Measurements from ENCODE around the gene CNGB1. TPM values are rescaled to one million over a fixed set of nuclear protein-coding genes. Genes with fewer than 3 reads are reported as not detected.

Gene CNGB1
- polyA plus RNA-seq, 1 donor from 2014 or later: 20.7 TPM

- H2AFZ ChIP-seq (ENCODE audit: low read depth, low read length): no peak overlapping the region
Observed at GRCh38 chr16:58018803-58019202, 47.9 kb upstream of the CNGB1 start.

GRCh38 chr16:58016840-58017446 lies 46.0 kb upstream of the CNGB1 start:
- Histone ChIP-seq H2AFZ (ENCODE audit: low read depth, low read length) (no peak overlapping the region), H3K9ac (ENCODE audit: low read length) (no peak overlapping the region), H3K27me3 (ENCODE audit: insufficient read depth, low read depth, low read length) (no peaks in the 10 kb centered on the region), H4K20me1 (ENCODE audit: insufficient read depth) (no peaks in the 10 kb centered on the region), H3K9me2 (ENCODE audit: insufficient read depth, low read length) (no peaks in the 10 kb centered on the region), H3F3A (ENCODE audit: insufficient read depth, low read length, poor library complexity, severe bottlenecking) (no peaks in the 10 kb centered on the region), H3K27ac (ENCODE audit: low read length) (no peak overlapping the region), H3K4me3 (ENCODE audit: low read length) (no peak overlapping the region), H3K9me3 (ENCODE audit: low read length) (no peaks in the 10 kb centered on the region), H3K4me2 (ENCODE audit: low read length) (no peak overlapping the region), H3K79me2 (replicated peaks; ENCODE audit: insufficient read depth, low read length) (no peaks in the 10 kb centered on the region), H3K36me3 (ENCODE audit: insufficient read depth, low read length) (peaks cover 3% of the 10 kb centered on the region)
- TF ChIP-seq POLR2AphosphoS5 (IDR thresholded peaks at IDR 0.05) (no peak), CTCF (IDR thresholded peaks at IDR 0.05; ENCODE audit: poor library complexity, severe bottlenecking) (no peak), EP300 (conservative IDR thresholded peaks at IDR 0.05; ENCODE audit: poor library complexity, severe bottlenecking) (no peak), MXI1 (conservative IDR thresholded peaks at IDR 0.05; ENCODE audit: poor library complexity, severe bottlenecking) (no peak), EZH2 (IDR thresholded peaks at IDR 0.05; ENCODE audit: borderline replicate concordance, insufficient read depth, low read length, poor library complexity, severe bottlenecking) (no peak), SMC3 (conservative IDR thresholded peaks at IDR 0.05; ENCODE audit: poor library complexity) (no peak), TAF1 (IDR thresholded peaks at IDR 0.05; ENCODE audit: low read depth) (no peak)
- TF ChIP-seq, protein P1, sequence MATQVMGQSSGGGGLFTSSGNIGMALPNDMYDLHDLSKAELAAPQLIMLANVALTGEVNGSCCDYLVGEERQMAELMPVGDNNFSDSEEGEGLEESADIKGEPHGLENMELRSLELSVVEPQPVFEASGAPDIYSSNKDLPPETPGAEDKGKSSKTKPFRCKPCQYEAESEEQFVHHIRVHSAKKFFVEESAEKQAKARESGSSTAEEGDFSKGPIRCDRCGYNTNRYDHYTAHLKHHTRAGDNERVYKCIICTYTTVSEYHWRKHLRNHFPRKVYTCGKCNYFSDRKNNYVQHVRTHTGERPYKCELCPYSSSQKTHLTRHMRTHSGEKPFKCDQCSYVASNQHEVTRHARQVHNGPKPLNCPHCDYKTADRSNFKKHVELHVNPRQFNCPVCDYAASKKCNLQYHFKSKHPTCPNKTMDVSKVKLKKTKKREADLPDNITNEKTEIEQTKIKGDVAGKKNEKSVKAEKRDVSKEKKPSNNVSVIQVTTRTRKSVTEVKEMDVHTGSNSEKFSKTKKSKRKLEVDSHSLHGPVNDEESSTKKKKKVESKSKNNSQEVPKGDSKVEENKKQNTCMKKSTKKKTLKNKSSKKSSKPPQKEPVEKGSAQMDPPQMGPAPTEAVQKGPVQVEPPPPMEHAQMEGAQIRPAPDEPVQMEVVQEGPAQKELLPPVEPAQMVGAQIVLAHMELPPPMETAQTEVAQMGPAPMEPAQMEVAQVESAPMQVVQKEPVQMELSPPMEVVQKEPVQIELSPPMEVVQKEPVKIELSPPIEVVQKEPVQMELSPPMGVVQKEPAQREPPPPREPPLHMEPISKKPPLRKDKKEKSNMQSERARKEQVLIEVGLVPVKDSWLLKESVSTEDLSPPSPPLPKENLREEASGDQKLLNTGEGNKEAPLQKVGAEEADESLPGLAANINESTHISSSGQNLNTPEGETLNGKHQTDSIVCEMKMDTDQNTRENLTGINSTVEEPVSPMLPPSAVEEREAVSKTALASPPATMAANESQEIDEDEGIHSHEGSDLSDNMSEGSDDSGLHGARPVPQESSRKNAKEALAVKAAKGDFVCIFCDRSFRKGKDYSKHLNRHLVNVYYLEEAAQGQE (IDR thresholded peaks at IDR 0.05; ENCODE audit: borderline replicate concordance): no peak

More at GRCh38 chr16:58018803-58019202, 47.9 kb upstream of the CNGB1 start:
- no peak for TF ChIP-seq TAF1 (IDR thresholded peaks at IDR 0.05; ENCODE audit: low read depth)
- no peak for TF ChIP-seq MXI1 (conservative IDR thresholded peaks at IDR 0.05; ENCODE audit: poor library complexity, severe bottlenecking)
- TF ChIP-seq EP300 (conservative IDR thresholded peaks at IDR 0.05; ENCODE audit: poor library complexity, severe bottlenecking): no peak
- TF ChIP-seq POLR2AphosphoS5 (IDR thresholded peaks at IDR 0.05): no peak
- no peak for TF ChIP-seq SMC3 (conservative IDR thresholded peaks at IDR 0.05; ENCODE audit: poor library complexity)
- no peak for TF ChIP-seq RAD21 (conservative IDR thresholded peaks at IDR 0.05)
- no peak for TF ChIP-seq EZH2 (IDR thresholded peaks at IDR 0.05; ENCODE audit: borderline replicate concordance, insufficient read depth, low read length, poor library complexity, severe bottlenecking)
- TF ChIP-seq, protein P1 (IDR thresholded peaks at IDR 0.05; ENCODE audit: borderline replicate concordance): no peak
- TF ChIP-seq CTCF (IDR thresholded peaks at IDR 0.05; ENCODE audit: poor library complexity, severe bottlenecking): no peak
- H3F3A ChIP-seq (ENCODE audit: insufficient read depth, low read length, poor library complexity, severe bottlenecking): no peaks in the 10 kb centered on the region
- H3K27ac ChIP-seq (ENCODE audit: low read length): no peak overlapping the region
- no peaks in the 10 kb centered on the region for H4K20me1 ChIP-seq (ENCODE audit: insufficient read depth)
- H3K4me2 ChIP-seq (ENCODE audit: low read length): no peak overlapping the region
- no peak overlapping the region for H3K4me3 ChIP-seq (ENCODE audit: low read length)
- H3K27me3 ChIP-seq (ENCODE audit: insufficient read depth, low read depth, low read length): no peaks in the 10 kb centered on the region
- H3K9ac ChIP-seq (ENCODE audit: low read length): no peak overlapping the region
- H3K9me2 ChIP-seq (ENCODE audit: insufficient read depth, low read length): no peaks in the 10 kb centered on the region
- peaks cover under 1% of the 10 kb centered on the region for H3K36me3 ChIP-seq (ENCODE audit: insufficient read depth, low read length)
- H3K9me3 ChIP-seq (ENCODE audit: low read length): no peaks in the 10 kb centered on the region
- no peaks in the 10 kb centered on the region for H3K79me2 ChIP-seq (replicated peaks; ENCODE audit: insufficient read depth, low read length)

Data from neural cell (in vitro differentiated cells).